GM23248 (cell line): ENCODE measurements around the gene TRIM69. TPM values are rescaled to one million over a fixed set of nuclear protein-coding genes. Genes with fewer than 3 reads are reported as not detected.
A peak's percentile ranks its signal among the peaks of the same experiment; 100 is the strongest.
"Not testable (repeated sequence)": the region's sequence is repeated elsewhere in the genome, so short reads cannot be mapped to it uniquely, and the experiment has no call there.

Experiments used
- DNase-seq: peaks from one replicate; pipeline ENCODE4 v3.0.0-alpha.2; 2015
- H2AFZ ChIP-seq: fragments of 200-600 bp; sonication (generic); 2 replicates; pipeline ENCODE4 v1.6.1; 2016; ENCODE audit warnings: antibody characterized with exemption
- H3F3A ChIP-seq: fragments of 200-600 bp; sonication (generic); 2 replicates; pipeline ENCODE4 v1.6.1; 2016; ENCODE audit warnings: mild to moderate bottlenecking, antibody characterized with exemption, mixed run types; ENCODE audit not compliant: insufficient read depth
- H3K27ac ChIP-seq: fragments of 200-600 bp; sonication (generic); 2 replicates; pipeline ENCODE4 v1.5.1; 2016; ENCODE audit warnings: mild to moderate bottlenecking
- H3K27me3 ChIP-seq: fragments of 200-600 bp; sonication (generic); replicated peaks from 2 replicates; pipeline ENCODE4 v1.6.1; 2016; ENCODE audit warnings: mild to moderate bottlenecking; ENCODE audit not compliant: insufficient read depth
- H3K36me3 ChIP-seq: fragments of 200-600 bp; sonication (generic); 2 replicates; pipeline ENCODE4 v1.6.1; 2016; ENCODE audit warnings: low read depth, mild to moderate bottlenecking
- H3K4me1 ChIP-seq: fragments of 200-600 bp; sonication (generic); 2 replicates; pipeline ENCODE4 v1.6.1; 2016; ENCODE audit warnings: mild to moderate bottlenecking; ENCODE audit not compliant: insufficient read depth
- H3K4me2 ChIP-seq: fragments of 200-600 bp; sonication (generic); one replicate; pipeline ENCODE4 v1.6.1; 2016; ENCODE audit warnings: mild to moderate bottlenecking; ENCODE audit not compliant: unreplicated experiment
- H3K4me3 ChIP-seq: fragments of 200-600 bp; sonication (generic); 2 replicates; pipeline ENCODE4 v1.5.1; 2016; ENCODE audit warnings: mild to moderate bottlenecking
- H3K79me2 ChIP-seq: fragments of 200-600 bp; sonication (generic); 2 replicates; pipeline ENCODE4 v1.6.1; 2016; ENCODE audit warnings: mild to moderate bottlenecking; ENCODE audit not compliant: insufficient read depth
- H3K9ac ChIP-seq: fragments of 200-600 bp; sonication (generic); 2 replicates; pipeline ENCODE4 v1.6.1; 2016; ENCODE audit warnings: mild to moderate bottlenecking
- H3K9me2 ChIP-seq: fragments of 200-600 bp; sonication (generic); 2 replicates; pipeline ENCODE4 v1.6.1; 2016; ENCODE audit warnings: mixed run types, mild to moderate bottlenecking, moderate library complexity; ENCODE audit not compliant: insufficient read depth
- H3K9me3 ChIP-seq: fragments of 200-600 bp; sonication (generic); one replicate; pipeline ENCODE4 v1.6.1; 2017; ENCODE audit warnings: low read depth
- H4K20me1 ChIP-seq: fragments of 200-600 bp; sonication (generic); 2 replicates; pipeline ENCODE4 v1.6.0; 2016; ENCODE audit not compliant: insufficient read depth
- EZH2 ChIP-seq: fragments of 200-600 bp; sonication (generic); IDR thresholded peaks from 2 replicates; pipeline ENCODE4 v1.6.1; 2018; ENCODE audit warnings: antibody characterized with exemption, mild to moderate bottlenecking; ENCODE audit not compliant: insufficient read depth, poor library complexity, severe bottlenecking
- EZH2phosphoT487 ChIP-seq: fragments of 200-600 bp; sonication (generic); IDR thresholded peaks from 2 replicates; pipeline ENCODE4 v1.6.1; 2018; ENCODE audit warnings: antibody characterized with exemption, moderate library complexity, mild to moderate bottlenecking, low read depth; ENCODE audit not compliant: insufficient read depth
- WGBS, 2 experiments: methylation state at CpG; one replicate each; pipeline ENCODE4 v1.1.6; 2015 to 2017; ENCODE audit warnings: low lambda C conversion rate in 2 of 2, low coverage in 1 of 2; ENCODE audit errors: missing lambda C conversion rate in 2 of 2; 5-methylcytosine and 5-hydroxymethylcytosine counted together
- in situ Hi-C: fragments of 300-500 bp; cut with MboI; formaldehyde crosslinking; loops from 2 replicates; pipeline ENCODE4 v1.15.0; 2020
- polyA plus RNA-seq: library from polyadenylated mRNA; unstranded; fragments of >200 nt; fragmentation: Nextera tagmentation; extraction: Ambion mirVana; gene quantifications from 2 replicates; pipeline ENCODE4 v1.2.1, GENCODE V29; 2016
- total RNA-seq: library from RNA; depleted of rRNA; stranded (reverse); fragments of >200 nt; shearing (Covaris generic); gene quantifications from 2 replicates; pipeline ENCODE4 v1.2.3, GENCODE V29; 2014; rRNA removed

The TRIM69 gene
- total RNA-seq, result 9.2 and 9.7 TPM in 2 replicates
- 8.9 and 9.8 TPM in 2 replicates for polyA plus RNA-seq

DNA sequence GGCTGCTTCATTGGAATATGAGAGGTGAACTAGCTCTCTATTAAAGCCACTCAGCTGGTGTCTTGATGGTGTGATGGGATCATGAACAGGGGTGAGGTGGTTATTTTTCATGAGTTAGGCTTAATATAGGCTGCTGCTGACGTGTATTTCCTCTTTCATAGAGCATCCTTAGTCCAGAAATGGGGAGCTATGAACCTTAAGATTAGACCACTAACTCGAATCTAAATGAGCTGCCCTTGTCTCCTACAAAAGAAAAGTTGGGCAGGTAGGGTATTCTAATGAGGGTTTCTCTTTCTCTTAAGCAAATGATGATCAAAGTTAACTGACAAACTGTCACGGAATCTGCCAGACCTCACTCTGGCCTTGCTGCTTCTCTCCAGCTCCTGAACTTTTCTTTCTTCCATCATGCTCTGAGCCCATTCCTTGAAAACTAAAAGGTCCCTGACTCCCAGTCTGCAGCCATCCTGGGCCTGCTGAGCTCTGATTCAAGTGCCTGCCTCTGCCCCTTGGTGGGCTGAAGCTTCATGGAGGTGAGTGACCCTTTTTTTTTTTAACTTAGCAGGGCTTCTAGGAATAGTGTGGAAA, at the start of gene TRIM69:
Gene TRIM69, plus strand, starts transcription at position 348 of the 585 bp plus-strand sequence. Its CDS starts 177 bp downstream, at position 525.
- Histone ChIP-seq H3K9ac (no peak within 1 kb of the TSS), H3K79me2 (no peaks in the 10 kb centered on the region), H4K20me1 (no peaks in the 10 kb centered on the region), H3K4me3 (no peak within 1 kb of the TSS), H3K27me3 (no peaks in the 10 kb centered on the region), H2AFZ (peak within 1 kb of the TSS; percentile 48), H3K36me3 (no peaks in the 10 kb centered on the region), H3F3A (no peaks in the 10 kb centered on the region), H3K4me2 (no peak within 1 kb of the TSS), H3K27ac (no peak within 1 kb of the TSS), H3K4me1 (no peaks in the 10 kb centered on the region), H3K9me2 (no peaks in the 10 kb centered on the region), H3K9me3 (no peaks in the 10 kb centered on the region)
- no peak for DNase-seq
- in situ Hi-C loops, result loop anchor here (10.0 to 25.0 kb wide), 2 partner anchors 71 to 149 kb away; partner anchors contain the start of gene SPG11
- WGBS, 2 experiments, result 63 to 77% methylated on average over 3 of the region's 3 CpGs
- no peak for TF ChIP-seq EZH2phosphoT487

- H3K79me2 ChIP-seq, H3K4me2 ChIP-seq, H3K9me3 ChIP-seq, H3F3A ChIP-seq, DNase-seq, H3K27ac ChIP-seq, in situ Hi-C loops, H3K4me1 ChIP-seq, H3K36me3 ChIP-seq, H3K9me2 ChIP-seq, H3K27me3 ChIP-seq, H3K4me3 ChIP-seq, H3K9ac ChIP-seq, H4K20me1 ChIP-seq, H2AFZ ChIP-seq: not testable (repeated sequence)
- WGBS, 2 experiments, result 24 to 40% methylated on average over 2 of the region's 2 CpGs
These were observed 47.0 kb upstream of the TRIM69 start for GRCh38 chr15:44689318-44689717.

DNA sequence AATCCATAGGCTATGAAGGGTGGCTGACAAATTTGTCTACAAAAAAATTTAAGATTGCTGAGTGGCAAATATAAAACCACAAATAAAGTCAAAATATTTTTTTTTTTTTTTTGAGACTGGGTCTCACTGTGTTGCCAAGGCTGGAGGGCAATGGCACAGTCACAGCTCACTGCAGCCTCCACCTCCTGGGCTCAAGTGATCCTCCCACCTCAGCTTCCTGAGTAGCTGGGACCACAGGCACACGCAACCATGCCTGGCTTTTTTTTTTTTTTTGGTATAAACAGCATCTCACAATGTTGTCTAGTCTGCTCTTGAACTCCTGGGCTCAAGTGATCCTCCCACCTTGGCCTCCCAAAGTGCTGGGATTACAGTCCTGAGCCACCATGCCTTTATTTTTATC, 46.1 kb upstream of the TRIM69 start:
- DNase-seq, H3K79me2 ChIP-seq, H2AFZ ChIP-seq, H3K9me3 ChIP-seq, H3K27me3 ChIP-seq, H3K4me1 ChIP-seq, H3F3A ChIP-seq, H3K4me3 ChIP-seq, H4K20me1 ChIP-seq, H3K4me2 ChIP-seq, in situ Hi-C loops, H3K27ac ChIP-seq, H3K36me3 ChIP-seq, H3K9ac ChIP-seq, H3K9me2 ChIP-seq: not testable (repeated sequence)
- 67% methylated on average over 1 of the region's 1 CpG; no CpG with 5 or more reads in 1 of the 2 experiments for WGBS, 2 experiments

- H3K36me3 ChIP-seq, result no peaks in the 10 kb centered on the region
- H3K9me3 ChIP-seq, result no peaks in the 10 kb centered on the region
- no peak overlapping the region for H3K9ac ChIP-seq
- H2AFZ ChIP-seq, result no peak overlapping the region
- in situ Hi-C loops, result no loop called here
- no peaks in the 10 kb centered on the region for H3K79me2 ChIP-seq
- no peak overlapping the region for H3K27ac ChIP-seq
- peaks cover 5% of the 10 kb centered on the region; the same call in 1 of the 2 replicates for H3K27me3 ChIP-seq
- H3K9me2 ChIP-seq, result no peaks in the 10 kb centered on the region
- no peak overlapping the region for H3K4me2 ChIP-seq
- 47 to 63% methylated on average over 1 of the region's 1 CpG for WGBS, 2 experiments
- H3K4me1 ChIP-seq, result no peaks in the 10 kb centered on the region
- no peak overlapping the region for H3K4me3 ChIP-seq
- H4K20me1 ChIP-seq, result no peaks in the 10 kb centered on the region
- TF ChIP-seq EZH2, result no peak
- no peak for TF ChIP-seq EZH2phosphoT487
- DNase-seq, result no peak
- H3F3A ChIP-seq, result no peaks in the 10 kb centered on the region
These were observed 43.7 kb upstream of the TRIM69 start for GRCh38 chr15:44692659-44693058.

GRCh38 chr15:44694416-44694815, 41.9 kb upstream of the TRIM69 start:
- no peaks in the 10 kb centered on the region for H3K36me3 ChIP-seq
- no peak for TF ChIP-seq EZH2
- TF ChIP-seq EZH2phosphoT487, result no peak
- 33 to 52% methylated on average over 4 of the region's 4 CpGs for WGBS, 2 experiments
- no peaks in the 10 kb centered on the region for H3K9me2 ChIP-seq
- H3K4me2 ChIP-seq, result peak overlapping the region; percentile 30
- peaks cover 5% of the 10 kb centered on the region; the same call in 1 of the 2 replicates for H3K27me3 ChIP-seq
- no peaks in the 10 kb centered on the region for H3K9me3 ChIP-seq
- H3K9ac ChIP-seq, result peak overlapping the region; percentile 27; the same call in 1 of the 2 replicates
- H3K27ac ChIP-seq, result peak overlapping the region; percentile 34
- H2AFZ ChIP-seq, result peak overlapping the region; percentile 63
- no peaks in the 10 kb centered on the region for H3K4me1 ChIP-seq
- peak; percentile 71 for DNase-seq
- no peaks in the 10 kb centered on the region for H4K20me1 ChIP-seq
- no peaks in the 10 kb centered on the region for H3F3A ChIP-seq
- in situ Hi-C loops, result no loop called here
- H3K79me2 ChIP-seq, result no peaks in the 10 kb centered on the region
- H3K4me3 ChIP-seq, result peak overlapping the region; percentile 34
